ENCODE data around the gene HHEX. TPM values are rescaled to one million over a fixed set of nuclear protein-coding genes. Genes with fewer than 3 reads are reported as not detected.
A peak's percentile ranks its signal among the peaks of the same experiment; 100 is the strongest.
"Not testable (repeated sequence)": the region's sequence is repeated elsewhere in the genome, so short reads cannot be mapped to it uniquely, and the experiment has no call there.

The HHEX gene
- total RNA-seq = 10 to 100 TPM in 1 of 9 donors, 1 to 10 TPM in 8; 1.5 to 14.0 (median 4.1) TPM
- 1 to 10 TPM; 2.6 to 3.5 TPM for polyA plus RNA-seq
- long read RNA-seq, donor 1, transcript HHEX-201 (4 exons, 1,727 nt) = major isoform, 5 of 5 reads
- long read RNA-seq, donor 1, partial matches to known transcripts = 0 of 5 reads
- long read RNA-seq, donor 1, other reads (novel, unspliced or antisense) = 0 of 5 reads
- long read RNA-seq, donor 2, transcript HHEX-201 (4 exons, 1,727 nt) = major isoform, 11 of 12 reads
- long read RNA-seq, donor 2, partial matches to known transcripts = 0 of 12 reads
- long read RNA-seq, donor 2, other reads (novel, unspliced or antisense) = 1 of 12 reads
- long read RNA-seq, donor 3, partial matches to known transcripts = 0 of 5 reads
- long read RNA-seq, donor 3, other reads (novel, unspliced or antisense) = 0 of 5 reads

DNA sequence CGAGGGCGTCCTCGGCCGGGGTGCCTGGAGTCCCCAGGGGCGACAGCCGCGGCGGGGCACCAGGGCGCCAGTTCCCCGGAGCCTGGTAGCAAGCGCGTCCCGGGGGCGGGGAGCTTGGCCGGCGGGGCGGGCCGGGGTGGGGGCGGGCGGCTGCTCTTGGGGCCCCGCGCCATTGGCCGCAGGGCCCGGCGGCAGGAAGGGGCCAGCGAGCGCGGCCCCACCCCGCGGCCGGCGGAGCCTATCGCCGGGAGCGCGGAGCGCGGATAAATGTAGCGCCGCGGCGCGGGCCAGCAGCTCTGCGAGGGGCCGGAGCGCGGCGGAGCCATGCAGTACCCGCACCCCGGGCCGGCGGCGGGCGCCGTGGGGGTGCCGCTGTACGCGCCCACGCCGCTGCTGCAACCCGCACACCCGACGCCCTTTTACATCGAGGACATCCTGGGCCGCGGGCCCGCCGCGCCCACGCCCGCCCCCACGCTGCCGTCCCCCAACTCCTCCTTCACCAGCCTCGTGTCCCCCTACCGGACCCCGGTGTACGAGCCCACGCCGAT, at the start of gene HHEX:
HHEX (plus strand) TSS at position 293 of the 548 bp plus-strand sequence; CDS start at position 325, 32 bp downstream.
- H3K9me3 ChIP-seq = peaks cover 0 to 16% (median 6%) of the 10 kb centered on the region in 12 donors

DNA sequence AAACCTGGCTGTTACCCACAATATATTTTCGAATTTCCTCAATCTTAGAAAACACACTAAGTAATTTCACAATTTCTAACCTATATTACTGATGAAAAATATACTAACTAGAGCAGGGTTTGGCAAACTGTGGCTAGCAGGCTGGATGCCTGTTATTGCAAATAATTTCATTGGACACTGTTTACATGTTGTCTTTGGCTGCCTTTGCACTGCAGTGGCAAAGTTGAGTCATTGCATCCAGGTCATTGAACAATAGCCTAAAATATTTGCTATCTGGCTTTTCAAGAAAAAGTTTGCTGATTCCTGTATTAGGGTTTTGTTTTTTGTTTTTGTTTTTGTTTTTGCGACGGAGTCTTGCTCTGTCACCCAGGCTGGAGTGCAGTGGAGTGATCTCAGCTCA, 49.6 kb upstream of the HHEX start:
- no peak overlapping the region for H3K4me3 ChIP-seq
- H3K27ac ChIP-seq = no peak overlapping the region
- DNase-seq (no peak), ATAC-seq (no peak)
- H3K9me3 ChIP-seq = peaks cover 0 to 7% (median 0%) of the 10 kb centered on the region in 12 donors
- intact Hi-C loops (cut with DNase I) = no loop called here
- H3K4me1 ChIP-seq = no peaks in the 10 kb centered on the region
- peaks cover 0 to 6% (median 0%) of the 10 kb centered on the region in 9 donors for H3K36me3 ChIP-seq
- 90 to 97% (median 94%) methylated on average over 3 of the region's 3 CpGs for WGBS, 4 donors
- H3K27me3 ChIP-seq = no peaks in the 10 kb centered on the region
- TF ChIP-seq, protein P1, sequence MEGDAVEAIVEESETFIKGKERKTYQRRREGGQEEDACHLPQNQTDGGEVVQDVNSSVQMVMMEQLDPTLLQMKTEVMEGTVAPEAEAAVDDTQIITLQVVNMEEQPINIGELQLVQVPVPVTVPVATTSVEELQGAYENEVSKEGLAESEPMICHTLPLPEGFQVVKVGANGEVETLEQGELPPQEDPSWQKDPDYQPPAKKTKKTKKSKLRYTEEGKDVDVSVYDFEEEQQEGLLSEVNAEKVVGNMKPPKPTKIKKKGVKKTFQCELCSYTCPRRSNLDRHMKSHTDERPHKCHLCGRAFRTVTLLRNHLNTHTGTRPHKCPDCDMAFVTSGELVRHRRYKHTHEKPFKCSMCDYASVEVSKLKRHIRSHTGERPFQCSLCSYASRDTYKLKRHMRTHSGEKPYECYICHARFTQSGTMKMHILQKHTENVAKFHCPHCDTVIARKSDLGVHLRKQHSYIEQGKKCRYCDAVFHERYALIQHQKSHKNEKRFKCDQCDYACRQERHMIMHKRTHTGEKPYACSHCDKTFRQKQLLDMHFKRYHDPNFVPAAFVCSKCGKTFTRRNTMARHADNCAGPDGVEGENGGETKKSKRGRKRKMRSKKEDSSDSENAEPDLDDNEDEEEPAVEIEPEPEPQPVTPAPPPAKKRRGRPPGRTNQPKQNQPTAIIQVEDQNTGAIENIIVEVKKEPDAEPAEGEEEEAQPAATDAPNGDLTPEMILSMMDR (IDR thresholded peaks at IDR 0.05) = no peak
- no peak for TF ChIP-seq POLR2A (IDR thresholded peaks at IDR 0.05)

More for the DNA sequence above, at the start of gene HHEX:
- DNase-seq (peak; percentile 61 to 86 (median 67)), ATAC-seq (peak; percentile 48 to 87 (median 71))
- TF ChIP-seq, protein P1 (IDR thresholded peaks at IDR 0.05) = peak in 1 of 12 donors; percentile 5
- peak in 1 of 2 donors; percentile 69 for TF ChIP-seq POLR2A (IDR thresholded peaks at IDR 0.05)
- peaks cover 2 to 45% (median 37%) of the 10 kb centered on the region in 9 donors for H3K27me3 ChIP-seq
- H3K4me1 ChIP-seq = peaks cover 0 to 52% (median 5%) of the 10 kb centered on the region in 12 donors
- H3K27ac ChIP-seq = peak within 1 kb of the TSS; percentile 74 to 95 (median 90)
- H3K4me3 ChIP-seq = peak within 1 kb of the TSS; percentile 43 to 81 (median 66)
- peaks cover 0 to 24% (median 5%) of the 10 kb centered on the region in 9 donors for H3K36me3 ChIP-seq
- intact Hi-C loops (cut with DNase I) = loop anchor here in 9 of 10 donors (1.0 to 10.0 kb wide), 8 partner anchors 65 to 155 kb away; partner anchors contain the start of genes EXOC6 (in 2 of the 9) and KIF11 (in 1 of the 9)
- WGBS, 4 donors = 0 to 1% (median 1%) methylated on average over 19 to 79 of the region's 79 CpGs; no CpG with 5 or more reads in 1 of the 4 donors

DNA sequence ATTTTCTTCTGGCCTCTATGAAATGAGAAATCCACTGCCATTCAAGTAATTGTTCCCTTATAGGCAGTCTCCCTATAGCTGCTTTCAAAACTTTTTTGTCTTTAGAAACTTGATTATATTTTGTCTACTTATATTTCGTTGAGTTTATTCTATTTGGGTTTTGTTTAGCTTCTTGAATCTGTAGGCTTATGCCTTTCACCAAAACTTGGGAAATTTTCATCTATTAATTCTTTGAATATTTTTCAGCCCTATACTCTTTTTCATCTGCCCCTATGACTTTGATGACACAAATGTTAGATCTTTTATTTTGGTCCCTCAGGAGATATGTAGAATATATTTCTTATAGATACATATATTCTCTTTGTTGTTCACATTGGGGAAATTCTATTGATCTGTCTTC, 48.3 kb upstream of the HHEX start:
- no peaks in the 10 kb centered on the region for H3K4me1 ChIP-seq
- H3K9me3 ChIP-seq = peaks cover 0 to 7% (median 0%) of the 10 kb centered on the region in 12 donors
- H3K27ac ChIP-seq = no peak overlapping the region
- no peak for ATAC-seq
- no peak overlapping the region for H3K4me3 ChIP-seq
- no peak for DNase-seq
- TF ChIP-seq POLR2A (IDR thresholded peaks at IDR 0.05) = no peak
- TF ChIP-seq, protein P1 (IDR thresholded peaks at IDR 0.05) = no peak
- WGBS, 4 donors = 67 to 92% (median 86%) methylated on average over 1 of the region's 1 CpG
- peaks cover 0 to 3% (median 0%) of the 10 kb centered on the region in 9 donors for H3K36me3 ChIP-seq
- H3K27me3 ChIP-seq = no peaks in the 10 kb centered on the region
- intact Hi-C loops (cut with DNase I) = no loop called here

- peaks cover 0 to 18% (median 0%) of the 10 kb centered on the region in 9 donors for H3K36me3 ChIP-seq
- H3K27ac ChIP-seq = no peak overlapping the region
- no peak overlapping the region for H3K4me3 ChIP-seq
- TF ChIP-seq POLR2A (IDR thresholded peaks at IDR 0.05) = no peak
- TF ChIP-seq, protein P1 (IDR thresholded peaks at IDR 0.05) = no peak
- ATAC-seq = no peak
- no peak for DNase-seq
- H3K9me3 ChIP-seq = peaks cover 0 to 7% (median 0%) of the 10 kb centered on the region in 12 donors
- no peaks in the 10 kb centered on the region for H3K4me1 ChIP-seq
- H3K27me3 ChIP-seq = no peaks in the 10 kb centered on the region
- intact Hi-C loops (cut with DNase I) = no loop called here
- 95 to 100% (median 97%) methylated on average over 2 of the region's 2 CpGs for WGBS, 4 donors
Observed at GRCh38 chr10:92644921-92645320, 44.8 kb upstream of the HHEX start.

DNA sequence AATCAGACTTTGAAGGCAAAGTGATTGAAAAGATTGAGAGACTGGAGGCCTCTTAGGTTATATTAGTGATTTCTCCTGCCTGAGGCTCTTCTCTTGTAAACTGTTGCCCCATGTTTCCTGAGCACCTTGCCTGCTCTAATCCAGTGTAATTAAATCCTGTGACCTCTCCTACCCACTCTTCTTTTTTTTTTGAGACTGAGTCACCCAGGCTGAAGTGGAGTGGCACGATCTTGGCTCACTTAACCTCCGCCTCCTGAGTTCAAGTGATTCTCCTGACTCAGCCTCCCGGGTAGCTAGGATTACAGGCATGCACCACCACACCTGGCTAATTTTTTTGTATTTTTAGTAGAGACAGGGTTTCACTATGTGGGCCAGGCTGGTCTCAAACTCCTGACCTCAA, 38.9 kb upstream of the HHEX start:
- ATAC-seq; DNase-seq; H3K4me1 ChIP-seq; H3K27me3 ChIP-seq; H3K4me3 ChIP-seq; H3K27ac ChIP-seq; H3K9me3 ChIP-seq; intact Hi-C loops (cut with DNase I): not testable (repeated sequence)
- 92 to 98% (median 95%) methylated on average over 3 of the region's 3 CpGs for WGBS, 4 donors
- peaks cover 0 to 34% (median 0%) of the 10 kb centered on the region in 9 donors for H3K36me3 ChIP-seq

Measured in heart left ventricle (tissue), 16 donors.